Breast epithelium (tissue), 4 donors: ENCODE results near the gene G0S2. TPM values are rescaled to one million over a fixed set of nuclear protein-coding genes. Genes with fewer than 3 reads are reported as not detected.

Experiments
- DNase-seq, 2 donors: peaks; one replicate each; pipeline ENCODE4 v3.0.0-alpha.2; 2019; ENCODE audit warnings: low spot score in 2 of 2
- H3K27ac ChIP-seq, 2 donors: fragments of 200-600 bp; sonication (generic) in 1 of 2; one replicate each; pipeline ENCODE4 v1.5.1; 2016 to 2019; ENCODE audit warnings: mild to moderate bottlenecking in 1 of 2
- H3K27me3 ChIP-seq, 2 donors: fragments of 200-600 bp; sonication (generic) in 1 of 2; one replicate each; pipeline versions ENCODE4 v1.5.1 to v1.6.0; 2017 to 2019; ENCODE audit warnings: control low read depth in 1 of 2, mild to moderate bottlenecking in 1 of 2
- H3K36me3 ChIP-seq: fragments of 200-600 bp; one replicate; pipeline ENCODE4 v1.5.1; 2019
- H3K4me1 ChIP-seq, 2 donors: fragments of 200-600 bp; sonication (generic); one replicate each; pipeline ENCODE4 v1.5.1; 2016 to 2019; ENCODE audit warnings: control low read depth in 1 of 2
- H3K4me3 ChIP-seq, 3 donors: fragments of 200-600 bp; sonication (generic); 1 replicate in 2 of 3; 2 replicates in 1 of 3; pipeline ENCODE4 v1.5.1; 2016 to 2019; ENCODE audit warnings: mild to moderate bottlenecking in 3 of 3, moderate library complexity in 2 of 3
- H3K9me3 ChIP-seq, 2 donors: fragments of 200-600 bp; sonication (generic) in 1 of 2; one replicate each; pipeline ENCODE4 v1.5.1; 2016 to 2019; ENCODE audit warnings: control low read depth in 1 of 2
- POLR2A ChIP-seq: fragments of 450-650 bp; IDR thresholded peaks from one replicate; pipeline ENCODE4 v1.6.1; 2016; ENCODE audit warnings: antibody characterized with exemption, mild to moderate bottlenecking, moderate library complexity
- POLR2AphosphoS5 ChIP-seq, 3 donors: sonication (generic); formaldehyde crosslinking; IDR thresholded peaks; one replicate each; pipeline ENCODE4 v1.6.1; 2017; ENCODE audit warnings: antibody characterized with exemption in 3 of 3
- intact Hi-C: fragments of 100-400 bp; cut with DNase I; formaldehyde crosslinking; loops from one replicate; pipeline ENCODE4 v1.15.1; 2023; ENCODE audit warnings: low total_unique reads
- total RNA-seq, 3 donors: library from RNA; depleted of rRNA; stranded (reverse); fragments of >200 nt; gene quantifications; one replicate each; pipeline ENCODE4 v1.1.0, GENCODE V29; 2016
- TF ChIP-seq, protein P1 (sequence below), 3 donors: fragments of 450-650 bp; IDR thresholded peaks; one replicate each; pipeline ENCODE4 v1.5.1; 2016 to 2017; ENCODE audit warnings: antibody characterized with exemption in 3 of 3, mild to moderate bottlenecking in 3 of 3, moderate library complexity in 3 of 3

Gene G0S2
- total RNA-seq, 3 donors from 2014 or later: 198 to 1,307 (median 636) TPM

DNA sequence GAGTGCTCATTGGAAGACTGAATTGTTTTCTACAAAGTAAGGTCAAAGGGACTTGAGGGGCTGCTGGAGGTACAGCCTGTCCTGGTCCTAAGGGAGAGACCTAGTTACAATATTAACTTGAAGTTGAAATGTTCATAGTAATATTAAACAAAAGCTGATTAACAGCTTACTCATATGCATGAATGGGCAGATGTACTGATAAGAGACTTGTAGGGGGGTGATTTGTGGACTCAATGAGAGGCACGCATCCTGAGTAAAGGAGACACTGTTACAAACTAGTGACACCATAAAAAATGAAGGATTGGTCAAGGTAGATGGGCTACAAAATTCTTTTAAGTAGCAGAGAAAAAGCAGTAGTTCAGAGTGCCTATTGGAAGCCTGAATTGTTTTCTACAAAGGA is 32.1 kb downstream of the G0S2 start:
- no peaks in the 10 kb centered on the region for H3K27me3 ChIP-seq
- TF ChIP-seq, protein P1, sequence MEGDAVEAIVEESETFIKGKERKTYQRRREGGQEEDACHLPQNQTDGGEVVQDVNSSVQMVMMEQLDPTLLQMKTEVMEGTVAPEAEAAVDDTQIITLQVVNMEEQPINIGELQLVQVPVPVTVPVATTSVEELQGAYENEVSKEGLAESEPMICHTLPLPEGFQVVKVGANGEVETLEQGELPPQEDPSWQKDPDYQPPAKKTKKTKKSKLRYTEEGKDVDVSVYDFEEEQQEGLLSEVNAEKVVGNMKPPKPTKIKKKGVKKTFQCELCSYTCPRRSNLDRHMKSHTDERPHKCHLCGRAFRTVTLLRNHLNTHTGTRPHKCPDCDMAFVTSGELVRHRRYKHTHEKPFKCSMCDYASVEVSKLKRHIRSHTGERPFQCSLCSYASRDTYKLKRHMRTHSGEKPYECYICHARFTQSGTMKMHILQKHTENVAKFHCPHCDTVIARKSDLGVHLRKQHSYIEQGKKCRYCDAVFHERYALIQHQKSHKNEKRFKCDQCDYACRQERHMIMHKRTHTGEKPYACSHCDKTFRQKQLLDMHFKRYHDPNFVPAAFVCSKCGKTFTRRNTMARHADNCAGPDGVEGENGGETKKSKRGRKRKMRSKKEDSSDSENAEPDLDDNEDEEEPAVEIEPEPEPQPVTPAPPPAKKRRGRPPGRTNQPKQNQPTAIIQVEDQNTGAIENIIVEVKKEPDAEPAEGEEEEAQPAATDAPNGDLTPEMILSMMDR (IDR thresholded peaks at IDR 0.05): no peak
- TF ChIP-seq POLR2A (no peak), POLR2AphosphoS5 (IDR thresholded peaks at IDR 0.05) (no peak)
- H3K9me3 ChIP-seq: no peaks in the 10 kb centered on the region
- no peaks in the 10 kb centered on the region for H3K4me1 ChIP-seq
- H3K36me3 ChIP-seq: no peaks in the 10 kb centered on the region
- intact Hi-C loops: no loop called here
- no peak for DNase-seq
- no peak overlapping the region for H3K27ac ChIP-seq
- no peak overlapping the region for H3K4me3 ChIP-seq

DNA sequence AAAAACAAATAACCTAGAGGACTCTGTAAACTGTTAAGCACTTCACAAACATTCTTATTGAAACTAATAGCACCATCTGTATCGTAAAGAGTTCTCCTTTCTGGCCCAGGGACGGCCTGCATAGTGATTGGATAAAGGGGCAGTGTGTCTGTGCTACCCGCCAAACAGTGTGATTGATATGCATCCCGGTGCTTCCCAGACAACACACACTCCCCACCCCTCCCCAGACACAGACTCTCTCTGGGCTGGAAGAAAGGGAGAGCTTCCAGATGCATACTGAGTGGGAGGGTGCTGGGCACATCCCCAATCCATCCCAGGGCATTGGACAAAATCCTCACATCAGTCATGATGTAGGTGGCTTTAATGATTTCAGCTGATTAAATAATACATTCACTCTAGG is 33.1 kb downstream of the G0S2 start:
- intact Hi-C loops: no loop called here
- no peaks in the 10 kb centered on the region for H3K36me3 ChIP-seq
- no peaks in the 10 kb centered on the region for H3K27me3 ChIP-seq
- TF ChIP-seq POLR2A (no peak), POLR2AphosphoS5 (IDR thresholded peaks at IDR 0.05) (no peak)
- TF ChIP-seq, protein P1 (IDR thresholded peaks at IDR 0.05): no peak
- H3K4me3 ChIP-seq: no peak overlapping the region
- H3K9me3 ChIP-seq: no peaks in the 10 kb centered on the region
- H3K4me1 ChIP-seq: no peaks in the 10 kb centered on the region
- DNase-seq: no peak
- no peak overlapping the region for H3K27ac ChIP-seq

DNA sequence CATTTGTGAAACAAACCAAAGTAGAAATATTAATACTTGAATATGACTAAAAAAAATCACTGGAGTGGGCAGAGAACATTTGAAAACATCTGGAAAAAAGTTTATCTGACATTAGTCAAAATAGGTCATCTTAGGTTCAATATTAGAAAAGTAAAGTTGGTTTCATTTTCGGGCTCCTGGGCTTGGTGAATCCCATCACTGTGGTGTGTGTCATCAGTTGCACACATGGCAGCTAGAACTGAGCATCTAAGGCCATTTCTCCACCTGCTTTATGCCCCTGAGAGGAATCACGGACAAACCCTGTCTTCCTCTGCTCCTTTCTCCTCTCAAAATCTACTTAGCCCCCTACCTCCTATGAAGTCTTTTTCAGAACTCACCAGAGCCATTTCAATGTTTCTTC is 34.9 kb downstream of the G0S2 start:
- intact Hi-C loops: no loop called here
- Histone ChIP-seq H3K4me3 (no peak overlapping the region), H3K27me3 (no peaks in the 10 kb centered on the region), H3K27ac (no peak overlapping the region), H3K9me3 (no peaks in the 10 kb centered on the region), H3K36me3 (no peaks in the 10 kb centered on the region), H3K4me1 (no peaks in the 10 kb centered on the region)
- TF ChIP-seq POLR2A (no peak), POLR2AphosphoS5 (IDR thresholded peaks at IDR 0.05) (no peak)
- TF ChIP-seq, protein P1 (IDR thresholded peaks at IDR 0.05): no peak
- DNase-seq: no peak

DNA sequence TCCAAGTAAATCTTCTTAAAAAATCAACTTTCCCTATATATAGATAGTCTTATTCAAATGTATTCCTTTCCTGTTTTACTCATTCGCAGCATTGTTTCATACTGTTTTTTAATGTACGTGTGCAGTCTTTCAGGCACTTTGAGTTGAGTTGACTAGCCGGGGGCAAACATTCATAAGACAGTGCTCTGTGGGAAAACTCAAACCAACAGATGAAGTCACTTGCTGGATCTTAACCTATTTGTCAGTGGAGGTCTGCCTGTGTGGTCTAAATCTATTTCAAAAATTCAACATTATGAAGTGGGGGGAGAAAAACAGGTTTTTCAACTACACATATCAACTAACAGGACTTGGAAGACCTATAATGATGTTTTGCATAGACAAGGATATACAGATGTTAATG is 35.6 kb downstream of the G0S2 start:
- Histone ChIP-seq H3K27me3 (no peaks in the 10 kb centered on the region), H3K9me3 (no peaks in the 10 kb centered on the region), H3K4me3 (no peak overlapping the region), H3K27ac (no peak overlapping the region), H3K36me3 (no peaks in the 10 kb centered on the region), H3K4me1 (no peaks in the 10 kb centered on the region)
- intact Hi-C loops: no loop called here
- no peak for DNase-seq
- TF ChIP-seq, protein P1 (IDR thresholded peaks at IDR 0.05): no peak
- TF ChIP-seq POLR2A (no peak), POLR2AphosphoS5 (IDR thresholded peaks at IDR 0.05) (no peak)

DNA sequence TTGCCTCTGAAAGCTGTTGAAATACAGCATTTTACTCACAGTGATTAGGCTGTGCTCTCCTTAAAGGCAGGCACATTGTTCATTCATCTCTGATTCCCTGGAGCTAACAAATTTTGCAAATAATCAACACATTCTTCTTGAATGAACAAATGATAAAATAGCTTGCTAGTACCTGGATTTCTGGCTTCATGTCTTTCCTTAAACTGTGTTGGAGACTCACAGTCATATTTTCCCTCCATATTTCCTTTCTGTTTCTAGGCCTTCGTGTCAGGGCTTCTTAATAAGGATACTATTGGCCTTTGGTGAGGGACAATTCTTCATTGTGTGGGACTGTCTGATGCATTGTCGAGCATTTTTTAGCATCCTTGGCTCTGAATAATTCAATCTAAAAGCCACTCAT is 39.1 kb downstream of the G0S2 start:
- intact Hi-C loops: no loop called here
- no peaks in the 10 kb centered on the region for H3K4me1 ChIP-seq
- no peaks in the 10 kb centered on the region for H3K9me3 ChIP-seq
- H3K27ac ChIP-seq: peak overlapping the region; percentile 16 to 22
- TF ChIP-seq POLR2AphosphoS5 (IDR thresholded peaks at IDR 0.05) (no peak), POLR2A (no peak)
- TF ChIP-seq, protein P1 (IDR thresholded peaks at IDR 0.05): no peak
- H3K27me3 ChIP-seq: no peaks in the 10 kb centered on the region
- no peak for DNase-seq
- H3K36me3 ChIP-seq: no peaks in the 10 kb centered on the region
- H3K4me3 ChIP-seq: no peak overlapping the region
